Stomach (tissue), 9 donors: ENCODE data around the gene TPBGL. TPM values are rescaled to one million over a fixed set of nuclear protein-coding genes. Genes with fewer than 3 reads are reported as not detected.

Experiments used
- DNase-seq, 2 donors: peaks; one replicate each; pipeline versions ENCODE4 v3.0.0 to v3.0.0-alpha.2; 2013 to 2019
- H3K27ac ChIP-seq, 5 donors: fragments of 200-600 bp in 4 of 5; sonication (generic) in 4 of 5; one replicate each; pipeline ENCODE4 v1.5.1; 2013 to 2019; ENCODE audit warnings: mild to moderate bottlenecking in 1 of 5, moderate library complexity in 1 of 5
- H3K27me3 ChIP-seq, 3 donors: fragments of 200-600 bp; sonication (generic); one replicate each; pipeline ENCODE4 v1.5.1; 2017 to 2019; ENCODE audit warnings: mixed run types in 1 of 3
- H3K36me3 ChIP-seq, 4 donors: fragments of 200-600 bp; sonication (generic); 1 replicate in 3 of 4; 2 replicates in 1 of 4; pipeline ENCODE4 v1.5.1; 2016 to 2019
- H3K4me1 ChIP-seq, 4 donors: fragments of 200-600 bp; sonication (generic); one replicate each; pipeline ENCODE4 v1.5.1; 2016 to 2019
- H3K4me3 ChIP-seq, 4 donors: fragments of 200-600 bp; sonication (generic) in 3 of 4; one replicate each; pipeline ENCODE4 v1.5.1; 2016 to 2019; ENCODE audit warnings: mild to moderate bottlenecking in 1 of 4
- H3K9me3 ChIP-seq, 4 donors: fragments of 200-600 bp; sonication (generic); one replicate each; pipeline ENCODE4 v1.5.1; 2016 to 2019
- EP300 ChIP-seq: sonication (generic); formaldehyde crosslinking; IDR thresholded peaks from one replicate; pipeline ENCODE4 v1.6.1; 2017; ENCODE audit warnings: antibody characterized with exemption
- POLR2A ChIP-seq, 4 donors: fragments of 450-650 bp; IDR thresholded peaks; one replicate each; pipeline ENCODE4 v1.6.1; 2016; ENCODE audit warnings: antibody characterized with exemption in 4 of 4, control low read depth in 2 of 4, mild to moderate bottlenecking in 1 of 4, moderate library complexity in 1 of 4
- POLR2AphosphoS5 ChIP-seq, 3 donors: sonication (generic); formaldehyde crosslinking; IDR thresholded peaks; one replicate each; pipeline ENCODE4 v1.6.1; 2016; ENCODE audit warnings: antibody characterized with exemption in 3 of 3
- WGBS, 5 donors: extraction: QIAGEN DNeasy Blood & Tissue Kit in 3 of 5; methylation state at CpG; one replicate each; pipeline versions ENCODE4 v1.1.5 to v1.1.7; 2013 to 2018; 5-methylcytosine and 5-hydroxymethylcytosine counted together
- intact Hi-C: fragments of 100-400 bp; cut with DNase I; formaldehyde crosslinking; loops from one replicate; pipeline ENCODE4 v1.15.1; 2023; ENCODE audit warnings: low total_unique reads
- polyA plus RNA-seq, 3 donors: library from polyadenylated mRNA; stranded (reverse); fragments of 200-250 nt; gene quantifications; one replicate each; pipeline ENCODE4 v1.2.3, GENCODE V29; 2013
- total RNA-seq, 5 donors: library from RNA; depleted of rRNA; stranded (reverse); fragments of >200 nt; gene quantifications; one replicate each; pipeline versions ENCODE4 v1.1.0 to v1.2.3, GENCODE V29; 2014 to 2016
- TF ChIP-seq, protein P1 (sequence below), 7 experiments: fragments of 450-650 bp in 4 of 7; fragments of 200-600 bp in 3 of 7; sonication (generic) in 3 of 7; IDR thresholded peaks; one replicate each; pipeline ENCODE4 v1.5.1; 2016 to 2019; ENCODE audit warnings: antibody characterized with exemption in 7 of 7, control low read depth in 2 of 7, mild to moderate bottlenecking in 1 of 7
- donor health status: healthy with polysubstance abuse.
- donor health status: Bipolar disorder and iron deficiency.
- donor health status: healthy.

TPBGL gene
- total and polyA plus RNA-seq, 8 donors, result 0.13 to 1.2 TPM; not detected in 6

GRCh38 chr11:75241036-75241905, 697 bp downstream of the TPBGL start:
- 0 to 1% (median 0%) methylated on average over 2 to 140 of the region's 140 CpGs; no CpG with 5 or more reads in 1 of the 5 donors for WGBS, 5 donors
- TF ChIP-seq POLR2A (IDR thresholded peaks at IDR 0.05) (no peak), POLR2AphosphoS5 (IDR thresholded peaks at IDR 0.05) (peak in 1 of 3 donors; percentile 31)
- TF ChIP-seq, protein P1, sequence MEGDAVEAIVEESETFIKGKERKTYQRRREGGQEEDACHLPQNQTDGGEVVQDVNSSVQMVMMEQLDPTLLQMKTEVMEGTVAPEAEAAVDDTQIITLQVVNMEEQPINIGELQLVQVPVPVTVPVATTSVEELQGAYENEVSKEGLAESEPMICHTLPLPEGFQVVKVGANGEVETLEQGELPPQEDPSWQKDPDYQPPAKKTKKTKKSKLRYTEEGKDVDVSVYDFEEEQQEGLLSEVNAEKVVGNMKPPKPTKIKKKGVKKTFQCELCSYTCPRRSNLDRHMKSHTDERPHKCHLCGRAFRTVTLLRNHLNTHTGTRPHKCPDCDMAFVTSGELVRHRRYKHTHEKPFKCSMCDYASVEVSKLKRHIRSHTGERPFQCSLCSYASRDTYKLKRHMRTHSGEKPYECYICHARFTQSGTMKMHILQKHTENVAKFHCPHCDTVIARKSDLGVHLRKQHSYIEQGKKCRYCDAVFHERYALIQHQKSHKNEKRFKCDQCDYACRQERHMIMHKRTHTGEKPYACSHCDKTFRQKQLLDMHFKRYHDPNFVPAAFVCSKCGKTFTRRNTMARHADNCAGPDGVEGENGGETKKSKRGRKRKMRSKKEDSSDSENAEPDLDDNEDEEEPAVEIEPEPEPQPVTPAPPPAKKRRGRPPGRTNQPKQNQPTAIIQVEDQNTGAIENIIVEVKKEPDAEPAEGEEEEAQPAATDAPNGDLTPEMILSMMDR (IDR thresholded peaks at IDR 0.05), result peak in 3 of 7 experiments; percentile 71 to 97 (median 93)
- Histone ChIP-seq H3K4me3 (peak overlapping the region; percentile 44 to 59 (median 50)), H3K27ac (no peak overlapping the region), H3K27me3 (peaks cover 0 to 72% (median 35%) of the 10 kb centered on the region in 3 donors), H3K9me3 (no peaks in the 10 kb centered on the region), H3K36me3 (no peaks in the 10 kb centered on the region), H3K4me1 (peaks cover 16 to 23% (median 19%) of the 10 kb centered on the region in 4 donors)
- peak; percentile 87 to 96 for DNase-seq
- intact Hi-C loops, result no loop called here

GRCh38 chr11:75241906-75242644, 1.5 kb downstream of the TPBGL start:
- no peaks in the 10 kb centered on the region for H3K9me3 ChIP-seq
- no peak for TF ChIP-seq POLR2AphosphoS5 (IDR thresholded peaks at IDR 0.05)
- TF ChIP-seq, protein P1 (IDR thresholded peaks at IDR 0.05), result peak in 1 of 7 experiments; percentile 43
- TF ChIP-seq EP300, result no peak
- peak overlapping the region; percentile 44 to 59 (median 50) for H3K4me3 ChIP-seq
- intact Hi-C loops, result no loop called here
- peaks cover 0 to 66% (median 35%) of the 10 kb centered on the region in 3 donors for H3K27me3 ChIP-seq
- 5 to 26% (median 7%) methylated on average over 12 to 72 of the region's 72 CpGs for WGBS, 5 donors
- DNase-seq, result peak in 1 of 2 donors; percentile 11
- H3K36me3 ChIP-seq, result no peaks in the 10 kb centered on the region
- no peak overlapping the region for H3K27ac ChIP-seq
- peaks cover 16 to 23% (median 19%) of the 10 kb centered on the region in 4 donors for H3K4me1 ChIP-seq

DNA sequence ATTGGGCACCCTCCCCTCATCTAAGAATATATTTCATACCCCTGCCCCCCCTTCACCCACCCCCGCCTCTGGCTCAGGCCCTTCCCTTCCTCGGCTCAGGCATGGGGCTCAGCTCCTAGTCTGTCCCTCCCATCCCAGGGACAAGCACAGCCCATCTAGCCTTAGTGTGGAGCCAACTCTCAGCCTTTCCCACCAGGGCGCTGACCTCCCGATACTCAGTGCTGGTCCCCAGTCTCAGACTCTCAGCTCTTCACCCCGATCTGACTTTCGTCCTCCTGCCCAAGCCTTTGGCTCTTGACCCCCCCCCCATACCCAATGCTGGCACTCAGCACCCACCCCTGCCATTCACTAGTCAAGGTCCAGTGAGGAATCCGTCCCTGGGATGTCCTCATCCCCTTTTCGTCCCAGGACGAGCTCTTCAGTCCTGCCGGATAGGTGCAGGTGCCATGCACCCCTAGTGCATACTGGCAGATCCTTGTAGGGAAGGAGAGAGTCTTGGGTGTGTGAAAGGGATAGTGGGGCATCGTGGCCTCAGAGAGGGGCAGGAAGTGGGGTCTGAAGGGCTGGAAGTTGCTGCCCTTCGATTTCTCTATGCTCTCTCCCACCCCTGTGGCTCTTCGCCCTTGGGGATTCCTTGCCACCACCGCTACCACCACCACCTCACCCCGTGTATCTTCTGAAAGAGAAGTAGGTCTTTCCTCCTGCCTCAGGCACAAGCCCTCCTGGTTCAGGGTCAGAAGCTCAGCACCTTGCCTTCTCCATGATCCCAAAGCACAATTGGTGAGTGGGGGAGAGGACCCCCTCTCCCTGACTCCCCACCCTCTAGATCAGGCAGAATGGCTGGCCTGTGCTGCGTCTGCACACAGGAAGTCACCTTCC, 2.4 kb downstream of the TPBGL start:
- peak; percentile 6 to 16 for DNase-seq
- intact Hi-C loops, result no loop called here
- Histone ChIP-seq H3K4me3 (no peak overlapping the region), H3K27ac (no peak overlapping the region), H3K4me1 (peaks cover 16 to 23% (median 19%) of the 10 kb centered on the region in 4 donors), H3K36me3 (no peaks in the 10 kb centered on the region), H3K27me3 (peaks cover 0 to 59% (median 35%) of the 10 kb centered on the region in 3 donors), H3K9me3 (no peaks in the 10 kb centered on the region)
- WGBS, 5 donors, result 76 to 87% (median 80%) methylated on average over 16 of the region's 16 CpGs
- TF ChIP-seq, protein P1 (IDR thresholded peaks at IDR 0.05), result no peak
- TF ChIP-seq POLR2A (IDR thresholded peaks at IDR 0.05), result no peak
- no peak for TF ChIP-seq POLR2AphosphoS5 (IDR thresholded peaks at IDR 0.05)
- no peak for TF ChIP-seq EP300
